ENCODE data around the gene EXOC4.

Gene EXOC4

GRCh38 chr7:133365917-133366316 is 113.0 kb downstream of the EXOC4 start:
- no peak for DNase-seq

- DNase-seq: no peak
Observed at GRCh38 chr7:133367561-133367960, 114.7 kb downstream of the EXOC4 start.

GRCh38 chr7:133369130-133369529 is 116.3 kb downstream of the EXOC4 start:
- DNase-seq: no peak

GRCh38 chr7:133371616-133372015 is 118.7 kb downstream of the EXOC4 start:
- DNase-seq: no peak

- no peak for DNase-seq
Observed at GRCh38 chr7:133372337-133372736, 119.5 kb downstream of the EXOC4 start.

GRCh38 chr7:133376514-133376913 is 123.6 kb downstream of the EXOC4 start:
- no peak for DNase-seq

GRCh38 chr7:133381965-133382364 is 129.1 kb downstream of the EXOC4 start:
- DNase-seq: no peak

GRCh38 chr7:133382775-133383559 is 130.1 kb downstream of the EXOC4 start:
- no peak for DNase-seq

- DNase-seq: no peak
Observed at GRCh38 chr7:133386205-133386604, 133.3 kb downstream of the EXOC4 start.

GRCh38 chr7:133389727-133390126 is 136.8 kb downstream of the EXOC4 start:
- no peak for DNase-seq

GRCh38 chr7:133391206-133391605 is 138.3 kb downstream of the EXOC4 start:
- DNase-seq: no peak

GRCh38 chr7:133394369-133394768 is 141.5 kb downstream of the EXOC4 start:
- DNase-seq: no peak

GRCh38 chr7:133395551-133395950 is 142.7 kb downstream of the EXOC4 start:
- no peak for DNase-seq

GRCh38 chr7:133398506-133398905 is 145.6 kb downstream of the EXOC4 start:
- DNase-seq: no peak

- no peak for DNase-seq
Observed at GRCh38 chr7:133401225-133401624, 148.3 kb downstream of the EXOC4 start.

GRCh38 chr7:133408212-133408611 is 155.3 kb downstream of the EXOC4 start:
- no peak for DNase-seq

GRCh38 chr7:133409421-133409820 is 156.5 kb downstream of the EXOC4 start:
- DNase-seq: no peak

- no peak for DNase-seq
Observed at GRCh38 chr7:133409966-133410365, 157.1 kb downstream of the EXOC4 start.

- no peak for DNase-seq
Observed at GRCh38 chr7:133411395-133411794, 158.5 kb downstream of the EXOC4 start.

GRCh38 chr7:133412942-133413341 is 160.1 kb downstream of the EXOC4 start:
- no peak for DNase-seq

GRCh38 chr7:133419041-133419440 is 166.2 kb downstream of the EXOC4 start:
- DNase-seq: no peak

GRCh38 chr7:133423618-133424017 is 170.7 kb downstream of the EXOC4 start:
- DNase-seq: no peak

GRCh38 chr7:133428326-133428725 is 175.4 kb downstream of the EXOC4 start:
- DNase-seq: no peak

GRCh38 chr7:133428876-133429275 is 176.0 kb downstream of the EXOC4 start:
- no peak for DNase-seq

GRCh38 chr7:133429371-133429770 is 176.5 kb downstream of the EXOC4 start:
- no peak for DNase-seq

All from activated naive CD4-positive, alpha-beta T cell treated with Interleukin-2 at 50 U/mL for 16 hours (primary cell).